Liver (tissue), 9 donors: ENCODE measurements around the gene GTF2F2. TPM values are rescaled to one million over a fixed set of nuclear protein-coding genes. Genes with fewer than 3 reads are reported as not detected.

Experiments
- DNase-seq: peaks from one replicate; pipeline ENCODE4 v3.0.0-alpha.2; 2017; ENCODE audit warnings: low spot score
- H3K27ac ChIP-seq, 2 donors: one replicate each; pipeline ENCODE4 v1.7.0; 2013; ENCODE audit warnings: inconsistent platforms in 2 of 2, low read length in 2 of 2, control low read depth in 1 of 2, low read depth in 1 of 2, mild to moderate bottlenecking in 1 of 2
- H3K27me3 ChIP-seq, 4 donors: one replicate each; pipeline versions ENCODE4 v1.6.1 to v1.7.0; 2013; ENCODE audit warnings: low read length in 3 of 4, inconsistent platforms in 1 of 4, mild to moderate bottlenecking in 1 of 4, moderate library complexity in 1 of 4; ENCODE audit not compliant: control insufficient read depth in 4 of 4, insufficient read depth in 4 of 4
- H3K36me3 ChIP-seq, 4 donors: one replicate each; pipeline versions ENCODE4 v1.6.1 to v1.7.0; 2013; ENCODE audit warnings: low read length in 3 of 4, mild to moderate bottlenecking in 3 of 4, low read depth in 1 of 4, moderate library complexity in 1 of 4; ENCODE audit not compliant: control insufficient read depth in 4 of 4, insufficient read depth in 3 of 4
- H3K4me1 ChIP-seq, 4 donors: one replicate each; pipeline versions ENCODE4 v1.6.1 to v1.7.0; 2013; ENCODE audit warnings: low read length in 3 of 4, mild to moderate bottlenecking in 3 of 4, moderate library complexity in 1 of 4; ENCODE audit not compliant: control insufficient read depth in 4 of 4, insufficient read depth in 4 of 4
- H3K4me3 ChIP-seq, 3 donors: one replicate each; pipeline versions ENCODE4 v1.6.1 to v1.7.0; 2013; ENCODE audit warnings: low read length in 3 of 3, control low read depth in 1 of 3, low read depth in 1 of 3, mild to moderate bottlenecking in 1 of 3
- H3K9ac ChIP-seq, 2 donors: one replicate each; pipeline ENCODE4 v1.7.0; 2013; ENCODE audit warnings: low read length in 2 of 2, mild to moderate bottlenecking in 2 of 2, moderate library complexity in 2 of 2, control low read depth in 1 of 2, low read depth in 1 of 2
- H3K9me3 ChIP-seq, 4 donors: one replicate each; pipeline versions ENCODE4 v1.6.1 to v1.7.0; 2013; ENCODE audit warnings: low read length in 3 of 4; ENCODE audit not compliant: control insufficient read depth in 4 of 4
- ATF3 ChIP-seq: IDR thresholded peaks from 2 replicates; pipeline ENCODE4 v1.6.1; 2016; ENCODE audit warnings: antibody characterized with exemption
- EGR1 ChIP-seq, 2 donors: IDR thresholded peaks; 2 replicates each; pipeline ENCODE4 v1.6.1; 2016 to 2018; ENCODE audit warnings: antibody characterized with exemption in 2 of 2, low read depth in 2 of 2
- GABPA ChIP-seq, 2 donors: IDR thresholded peaks in 1 of 2; conservative IDR thresholded peaks in 1 of 2; 2 replicates each; pipeline ENCODE4 v1.6.1; 2016; ENCODE audit warnings: antibody characterized with exemption in 2 of 2, mild to moderate bottlenecking in 1 of 2, moderate library complexity in 1 of 2
- HNF4A ChIP-seq, 2 donors: conservative IDR thresholded peaks; 2 replicates each; pipeline ENCODE4 v1.6.1; 2016; ENCODE audit warnings: antibody characterized with exemption in 2 of 2, mild to moderate bottlenecking in 2 of 2
- HNF4G ChIP-seq: IDR thresholded peaks from 2 replicates; pipeline ENCODE4 v1.6.1; 2016; ENCODE audit warnings: antibody characterized with exemption
- JUND ChIP-seq, 2 donors: IDR thresholded peaks; 2 replicates each; pipeline ENCODE4 v1.6.1; 2016; ENCODE audit warnings: antibody characterized with exemption in 2 of 2
- MAX ChIP-seq: IDR thresholded peaks from 2 replicates; pipeline ENCODE4 v1.6.1; 2016; ENCODE audit warnings: antibody characterized with exemption
- NR2F2 ChIP-seq: IDR thresholded peaks from 2 replicates; pipeline ENCODE4 v1.6.1; 2016; ENCODE audit warnings: antibody characterized with exemption
- RAD21 ChIP-seq, 2 donors: IDR thresholded peaks; 2 replicates each; pipeline ENCODE4 v1.6.1; 2016; ENCODE audit warnings: antibody characterized with exemption in 2 of 2, mild to moderate bottlenecking in 2 of 2
- REST ChIP-seq: IDR thresholded peaks from 2 replicates; pipeline ENCODE4 v1.6.1; 2016; ENCODE audit warnings: antibody characterized with exemption, mild to moderate bottlenecking
- RXRA ChIP-seq, 2 donors: IDR thresholded peaks; 2 replicates each; pipeline ENCODE4 v1.6.1; 2017 to 2018; ENCODE audit warnings: antibody characterized with exemption in 2 of 2, mild to moderate bottlenecking in 1 of 2
- TAF1 ChIP-seq: conservative IDR thresholded peaks from 2 replicates; pipeline ENCODE4 v1.6.1; 2016; ENCODE audit warnings: antibody characterized with exemption, mild to moderate bottlenecking
- YY1 ChIP-seq: IDR thresholded peaks from 2 replicates; pipeline ENCODE4 v1.6.1; 2016; ENCODE audit warnings: antibody characterized with exemption, mild to moderate bottlenecking
- ZBTB33 ChIP-seq: IDR thresholded peaks from 2 replicates; pipeline ENCODE4 v1.6.1; 2016; ENCODE audit warnings: antibody characterized with exemption
- WGBS: extraction: QIAGEN DNeasy Blood & Tissue Kit; methylation state at CpG from one replicate; pipeline ENCODE4 v1.1.7; 2013; 5-methylcytosine and 5-hydroxymethylcytosine counted together
- polyA plus RNA-seq, 2 donors: library from polyadenylated mRNA; stranded (reverse) in 1 of 2; unstranded in 1 of 2; fragments of 200-250 nt in 1 of 2; fragments of >200 nt in 1 of 2; fragmentation: Nextera tagmentation in 1 of 2; extraction: Ambion mirVana in 1 of 2; gene quantifications; one replicate each; pipeline versions ENCODE4 v1.2.1 to v1.2.3, GENCODE V29; 2013 to 2015
- total RNA-seq, 2 donors: library from RNA; depleted of rRNA; stranded (reverse); fragments of >200 nt; gene quantifications; one replicate each; pipeline ENCODE4 v1.2.3, GENCODE V29; 2014
- donor health status: healthy.
- donor health status: healthy.
- donor health status: healthy.
- donor health status: healthy.
- donor health status: healthy.

GTF2F2 gene
- total and polyA plus RNA-seq, 4 donors = 6.0 to 8.5 (median 7.3) TPM

GRCh38 chr13:45301263-45301662 lies 181.0 kb downstream of the GTF2F2 start:
- H3K27ac ChIP-seq = no peak overlapping the region
- no peaks in the 10 kb centered on the region for H3K4me1 ChIP-seq
- DNase-seq = no peak
- H3K27me3 ChIP-seq = no peaks in the 10 kb centered on the region
- no peak overlapping the region for H3K4me3 ChIP-seq
- H3K36me3 ChIP-seq = no peaks in the 10 kb centered on the region
- H3K9me3 ChIP-seq = no peaks in the 10 kb centered on the region
- WGBS = 67% methylated on average over 11 of the region's 11 CpGs
- TF ChIP-seq RAD21 (IDR thresholded peaks at IDR 0.05) (no peak), REST (no peak), MAX (no peak), HNF4G (no peak), JUND (IDR thresholded peaks at IDR 0.05) (no peak), HNF4A (conservative IDR thresholded peaks at IDR 0.05) (no peak)
- H3K9ac ChIP-seq = no peak overlapping the region

GRCh38 chr13:45302507-45302906 lies 182.2 kb downstream of the GTF2F2 start:
- Histone ChIP-seq H3K27me3 (no peaks in the 10 kb centered on the region), H3K9ac (no peak overlapping the region), H3K27ac (no peak overlapping the region), H3K4me1 (no peaks in the 10 kb centered on the region), H3K4me3 (no peak overlapping the region), H3K9me3 (no peaks in the 10 kb centered on the region), H3K36me3 (no peaks in the 10 kb centered on the region)
- TF ChIP-seq GABPA (IDR thresholded peaks at IDR 0.05 in 1 of 2, conservative IDR thresholded peaks at IDR 0.05 in 1 of 2) (no peak), EGR1 (IDR thresholded peaks at IDR 0.05; ENCODE audit: low read depth in 2 of 2) (no peak), NR2F2 (no peak), RXRA (IDR thresholded peaks at IDR 0.05) (no peak), MAX (no peak), TAF1 (no peak)
- 42% methylated on average over 3 of the region's 3 CpGs for WGBS
- no peak for DNase-seq

GRCh38 chr13:45303026-45303425 lies 182.7 kb downstream of the GTF2F2 start:
- no peaks in the 10 kb centered on the region for H3K36me3 ChIP-seq
- H3K27me3 ChIP-seq = no peaks in the 10 kb centered on the region
- H3K4me1 ChIP-seq = no peaks in the 10 kb centered on the region
- no peak overlapping the region for H3K4me3 ChIP-seq
- no peak for DNase-seq
- no peak overlapping the region for H3K9ac ChIP-seq
- 75% methylated on average over 2 of the region's 2 CpGs for WGBS
- no peaks in the 10 kb centered on the region for H3K9me3 ChIP-seq
- H3K27ac ChIP-seq = no peak overlapping the region
- TF ChIP-seq HNF4A (conservative IDR thresholded peaks at IDR 0.05) (no peak), ATF3 (no peak), GABPA (IDR thresholded peaks at IDR 0.05 in 1 of 2, conservative IDR thresholded peaks at IDR 0.05 in 1 of 2) (no peak), HNF4G (no peak), MAX (no peak), ZBTB33 (no peak), EGR1 (IDR thresholded peaks at IDR 0.05; ENCODE audit: low read depth in 2 of 2) (no peak), RXRA (IDR thresholded peaks at IDR 0.05) (no peak), JUND (IDR thresholded peaks at IDR 0.05) (no peak), YY1 (no peak), REST (no peak)
